ENCODE data around the gene CCT5. TPM values are rescaled to one million over a fixed set of nuclear protein-coding genes. Genes with fewer than 3 reads are reported as not detected.

CCT5 gene
- total and polyA plus RNA-seq, 12 donors, result 81.3 to 645 (median 151) TPM

DNA sequence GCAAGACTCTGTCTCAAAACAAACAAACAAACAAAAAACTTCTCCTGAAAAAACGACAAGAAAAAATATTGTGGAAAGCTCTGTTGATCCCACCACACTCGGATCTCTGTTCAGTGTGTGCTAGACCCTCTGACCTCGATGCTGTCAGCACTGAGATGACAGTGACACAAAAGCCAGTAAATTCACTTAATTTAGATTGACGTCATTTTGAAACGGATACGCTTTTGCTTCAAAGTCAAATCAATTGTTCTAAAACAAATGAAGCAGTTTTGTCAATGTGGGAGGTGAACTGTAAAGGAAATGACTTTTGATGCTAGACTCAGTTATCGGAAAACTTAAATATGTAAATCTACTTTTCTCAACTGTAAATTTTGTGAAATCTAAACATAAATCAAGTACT is 26.6 kb downstream of the CCT5 start:
- intact Hi-C loops (cut with DNase I), result no loop called here
- 80 to 87% (median 83%) methylated on average over 7 of the region's 7 CpGs for WGBS, 4 donors
- no peak for TF ChIP-seq POLR2A (IDR thresholded peaks at IDR 0.05)
- TF ChIP-seq, protein P1, sequence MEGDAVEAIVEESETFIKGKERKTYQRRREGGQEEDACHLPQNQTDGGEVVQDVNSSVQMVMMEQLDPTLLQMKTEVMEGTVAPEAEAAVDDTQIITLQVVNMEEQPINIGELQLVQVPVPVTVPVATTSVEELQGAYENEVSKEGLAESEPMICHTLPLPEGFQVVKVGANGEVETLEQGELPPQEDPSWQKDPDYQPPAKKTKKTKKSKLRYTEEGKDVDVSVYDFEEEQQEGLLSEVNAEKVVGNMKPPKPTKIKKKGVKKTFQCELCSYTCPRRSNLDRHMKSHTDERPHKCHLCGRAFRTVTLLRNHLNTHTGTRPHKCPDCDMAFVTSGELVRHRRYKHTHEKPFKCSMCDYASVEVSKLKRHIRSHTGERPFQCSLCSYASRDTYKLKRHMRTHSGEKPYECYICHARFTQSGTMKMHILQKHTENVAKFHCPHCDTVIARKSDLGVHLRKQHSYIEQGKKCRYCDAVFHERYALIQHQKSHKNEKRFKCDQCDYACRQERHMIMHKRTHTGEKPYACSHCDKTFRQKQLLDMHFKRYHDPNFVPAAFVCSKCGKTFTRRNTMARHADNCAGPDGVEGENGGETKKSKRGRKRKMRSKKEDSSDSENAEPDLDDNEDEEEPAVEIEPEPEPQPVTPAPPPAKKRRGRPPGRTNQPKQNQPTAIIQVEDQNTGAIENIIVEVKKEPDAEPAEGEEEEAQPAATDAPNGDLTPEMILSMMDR (IDR thresholded peaks at IDR 0.05), result no peak

DNA sequence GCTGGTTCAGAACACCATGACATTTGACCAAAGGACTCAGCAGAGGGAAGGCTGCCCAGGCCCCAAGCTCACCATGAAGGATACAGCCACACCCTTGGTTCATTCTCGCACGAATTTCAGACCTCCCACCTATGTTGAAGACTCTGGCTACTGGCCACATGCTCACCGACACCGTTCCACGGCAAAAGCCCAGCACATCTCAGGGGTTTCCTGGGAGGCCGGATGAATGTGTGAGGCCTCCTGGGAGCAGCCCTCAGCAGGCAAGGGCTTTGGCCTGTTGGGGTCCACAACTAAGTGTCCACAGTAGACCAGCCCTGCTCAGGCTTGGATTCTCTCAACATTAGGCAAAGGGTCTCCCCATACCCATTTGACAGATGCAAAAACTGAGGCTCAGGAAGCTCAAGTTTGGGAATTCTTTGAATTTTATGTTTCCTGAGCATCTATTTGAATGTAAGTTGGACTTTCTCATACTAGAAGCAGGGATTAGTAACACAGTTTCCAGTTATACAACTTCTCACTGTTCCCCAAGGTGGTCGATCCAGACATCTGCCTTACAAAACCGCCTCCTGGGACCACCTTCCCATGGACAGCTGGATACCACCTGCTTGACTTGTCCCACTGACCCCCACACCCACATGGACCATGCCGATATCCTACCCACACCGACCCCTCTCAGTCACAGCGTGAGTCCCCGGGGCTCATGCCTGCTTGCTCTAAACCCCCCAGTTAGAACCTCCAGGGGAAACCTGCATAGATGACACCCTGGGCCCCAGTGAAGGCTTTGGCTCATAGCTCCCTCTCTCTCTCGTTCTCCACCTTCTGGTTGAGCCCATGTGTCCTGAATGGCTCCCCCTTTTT is 27.9 kb downstream of the CCT5 start:
- Histone ChIP-seq H3K36me3 (replicated peaks in 1 of 2) (no peaks in the 10 kb centered on the region), H3K4me1 (replicated peaks in 1 of 2) (no peaks in the 10 kb centered on the region), H3K9me3 (replicated peaks in 1 of 3) (no peaks in the 10 kb centered on the region), H3K27ac (no peak overlapping the region), H3K27me3 (no peaks in the 10 kb centered on the region), H3K4me3 (no peak overlapping the region)
- intact Hi-C loops (cut with DNase I), result no loop called here
- no peak for TF ChIP-seq POLR2A (IDR thresholded peaks at IDR 0.05)
- TF ChIP-seq, protein P1 (IDR thresholded peaks at IDR 0.05), result no peak
- peak in 2 of 7 donors; percentile 7 to 37 for DNase-seq
- WGBS, 4 donors, result 94 to 97% (median 95%) methylated on average over 9 to 13 of the region's 13 CpGs

More for the DNA sequence above, 26.6 kb downstream of the CCT5 start:
- Histone ChIP-seq H3K27me3 (no peaks in the 10 kb centered on the region), H3K9me3 (replicated peaks in 1 of 3) (no peaks in the 10 kb centered on the region), H3K4me3 (no peak overlapping the region), H3K4me1 (replicated peaks in 1 of 2) (no peaks in the 10 kb centered on the region), H3K36me3 (replicated peaks in 1 of 2) (no peaks in the 10 kb centered on the region), H3K27ac (no peak overlapping the region)
- no peak for DNase-seq

DNA sequence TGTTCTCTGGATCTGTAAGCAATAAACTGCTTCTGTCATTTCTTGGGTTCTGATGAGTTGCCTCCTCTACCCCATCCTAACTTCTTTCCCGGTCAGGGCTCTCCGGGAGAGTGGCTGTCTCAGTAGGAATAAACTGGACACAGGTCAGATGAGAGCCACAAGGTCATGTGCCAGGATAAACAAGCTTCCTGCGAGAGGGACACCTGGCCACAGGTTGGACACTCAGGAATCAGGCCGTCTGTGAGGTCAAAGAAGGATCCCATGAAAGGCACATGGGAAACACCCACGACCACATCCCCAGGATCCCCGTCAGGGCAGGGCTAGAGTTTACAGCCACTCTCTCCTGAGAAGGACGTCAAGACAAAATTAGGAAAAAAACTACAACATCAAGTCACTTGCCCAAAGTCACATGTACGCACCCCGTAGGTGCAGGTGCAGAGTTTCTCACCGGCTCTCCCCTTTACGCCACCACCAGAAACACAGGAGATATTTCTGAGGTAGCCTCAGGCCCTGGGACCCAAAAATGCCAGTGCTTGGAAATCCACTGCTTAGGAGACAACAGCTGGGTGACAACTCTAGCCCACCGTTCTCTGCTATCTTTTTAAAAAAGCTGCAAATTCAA is 28.7 kb downstream of the CCT5 start:
- Histone ChIP-seq H3K4me3 (no peak overlapping the region), H3K36me3 (replicated peaks in 1 of 2) (no peaks in the 10 kb centered on the region), H3K27me3 (no peaks in the 10 kb centered on the region), H3K9me3 (replicated peaks in 1 of 3) (no peaks in the 10 kb centered on the region), H3K27ac (no peak overlapping the region), H3K4me1 (replicated peaks in 1 of 2) (no peaks in the 10 kb centered on the region)
- WGBS, 4 donors, result 88 to 93% (median 91%) methylated on average over 12 of the region's 12 CpGs
- intact Hi-C loops (cut with DNase I), result no loop called here
- TF ChIP-seq, protein P1 (IDR thresholded peaks at IDR 0.05), result no peak
- TF ChIP-seq POLR2A (IDR thresholded peaks at IDR 0.05), result no peak
- DNase-seq, result peak in 2 of 7 donors; percentile 1 to 6

DNA sequence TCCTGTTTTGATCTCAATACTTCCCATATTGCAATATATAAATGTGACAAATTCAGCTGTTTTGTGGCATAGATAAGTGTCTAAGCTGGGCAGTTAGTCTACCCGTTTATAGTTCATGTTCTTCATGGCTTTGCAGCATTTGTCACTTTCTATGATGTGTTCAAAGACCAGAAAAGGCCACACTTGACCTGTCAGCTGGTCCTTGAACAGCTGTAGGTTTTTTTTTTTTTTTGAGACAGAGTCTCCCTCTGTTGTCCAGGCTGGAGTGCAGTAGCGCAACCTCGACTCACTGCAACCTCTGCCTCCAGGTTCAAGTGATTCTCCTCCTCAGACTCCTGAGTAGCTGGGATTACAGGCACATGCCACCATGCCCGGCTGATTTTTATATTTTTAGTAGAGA is 29.2 kb downstream of the CCT5 start:
- Histone ChIP-seq H3K27me3 (no peaks in the 10 kb centered on the region), H3K36me3 (replicated peaks in 1 of 2) (no peaks in the 10 kb centered on the region), H3K4me1 (replicated peaks in 1 of 2) (no peaks in the 10 kb centered on the region), H3K27ac (no peak overlapping the region), H3K4me3 (no peak overlapping the region), H3K9me3 (replicated peaks in 1 of 3) (no peaks in the 10 kb centered on the region)
- WGBS, 4 donors, result 91 to 100% (median 94%) methylated on average over 4 of the region's 4 CpGs
- TF ChIP-seq POLR2A (IDR thresholded peaks at IDR 0.05), result no peak
- TF ChIP-seq, protein P1 (IDR thresholded peaks at IDR 0.05), result no peak
- intact Hi-C loops (cut with DNase I), result no loop called here
- peak in 1 of 7 donors; percentile 6 for DNase-seq

Measured in adrenal gland (tissue), 12 donors.